ENCODE data around the gene WLS. TPM values are rescaled to one million over a fixed set of nuclear protein-coding genes. Genes with fewer than 3 reads are reported as not detected.

WLS gene
- polyA plus RNA-seq, 1 experiment: 28.4 TPM

DNA sequence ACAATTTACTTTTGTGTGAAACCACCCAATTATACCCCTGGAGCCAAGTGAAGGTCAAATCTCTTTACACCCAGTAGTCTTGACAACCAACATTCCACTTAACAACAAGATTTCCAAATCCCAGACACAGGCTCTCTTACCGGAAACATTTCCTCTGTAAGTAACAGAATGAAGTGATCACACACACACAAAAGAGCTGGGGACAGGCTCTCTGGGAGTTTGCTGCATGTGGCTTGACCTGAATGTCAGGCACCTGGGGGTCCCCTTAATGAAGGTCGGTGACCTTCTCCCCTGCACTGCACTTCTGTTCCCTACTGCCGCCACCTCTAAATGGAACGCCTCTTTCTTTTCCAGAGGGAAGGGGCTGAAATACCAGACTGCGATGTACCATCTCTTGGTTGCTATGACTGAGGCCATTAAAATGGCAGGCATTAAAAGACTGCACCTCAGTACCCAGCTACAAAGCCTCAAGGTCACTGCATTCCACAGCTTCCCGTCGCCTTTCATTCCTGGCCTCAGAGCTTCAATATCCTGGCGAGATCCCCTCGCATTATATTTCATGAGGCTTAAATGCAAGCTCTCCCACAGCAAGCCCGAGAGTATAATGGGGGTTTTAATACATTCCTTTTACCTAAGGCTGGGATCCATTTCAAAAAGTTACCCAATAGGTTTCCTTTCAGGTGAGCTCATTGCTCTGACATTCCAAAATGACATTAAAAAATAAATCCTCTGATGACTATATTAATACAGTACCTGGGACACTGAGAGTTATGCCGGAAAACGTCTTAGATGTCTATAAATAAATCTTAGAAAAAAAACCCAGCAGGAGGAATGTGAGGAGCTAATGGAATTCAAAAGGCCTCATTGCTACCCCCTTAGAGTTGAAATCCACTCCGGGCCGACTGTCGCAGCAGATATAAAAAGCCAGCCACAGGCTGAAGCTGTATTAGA, 91.0 kb downstream of the WLS start:
- Histone ChIP-seq H3K27me3 (ENCODE audit: control insufficient read depth, insufficient read depth, low read length) (no peaks in the 10 kb centered on the region), H3K4me3 (ENCODE audit: low read depth, low read length) (no peak overlapping the region), H3K36me3 (ENCODE audit: control insufficient read depth, insufficient read depth, low read length) (no peaks in the 10 kb centered on the region)
- CTCF ChIA-PET: interaction anchor here (1.3 to 1.6 kb wide), 2 partner anchors 21 to 202 kb away, joined by 3 to 4 read pairs; no protein-coding TSS in a partner anchor
- TF ChIP-seq, protein P1, sequence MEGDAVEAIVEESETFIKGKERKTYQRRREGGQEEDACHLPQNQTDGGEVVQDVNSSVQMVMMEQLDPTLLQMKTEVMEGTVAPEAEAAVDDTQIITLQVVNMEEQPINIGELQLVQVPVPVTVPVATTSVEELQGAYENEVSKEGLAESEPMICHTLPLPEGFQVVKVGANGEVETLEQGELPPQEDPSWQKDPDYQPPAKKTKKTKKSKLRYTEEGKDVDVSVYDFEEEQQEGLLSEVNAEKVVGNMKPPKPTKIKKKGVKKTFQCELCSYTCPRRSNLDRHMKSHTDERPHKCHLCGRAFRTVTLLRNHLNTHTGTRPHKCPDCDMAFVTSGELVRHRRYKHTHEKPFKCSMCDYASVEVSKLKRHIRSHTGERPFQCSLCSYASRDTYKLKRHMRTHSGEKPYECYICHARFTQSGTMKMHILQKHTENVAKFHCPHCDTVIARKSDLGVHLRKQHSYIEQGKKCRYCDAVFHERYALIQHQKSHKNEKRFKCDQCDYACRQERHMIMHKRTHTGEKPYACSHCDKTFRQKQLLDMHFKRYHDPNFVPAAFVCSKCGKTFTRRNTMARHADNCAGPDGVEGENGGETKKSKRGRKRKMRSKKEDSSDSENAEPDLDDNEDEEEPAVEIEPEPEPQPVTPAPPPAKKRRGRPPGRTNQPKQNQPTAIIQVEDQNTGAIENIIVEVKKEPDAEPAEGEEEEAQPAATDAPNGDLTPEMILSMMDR (IDR thresholded peaks at IDR 0.05; ENCODE audit: insufficient read depth, low read depth, low read length): no peak
- POLR2A ChIA-PET: interaction anchor here (0.5 to 0.6 kb wide), 3 partner anchors 25 to 192 kb away, joined by 3 read pairs; no protein-coding TSS in a partner anchor
- no peak for DNase-seq (ENCODE audit: low read depth)

DNA sequence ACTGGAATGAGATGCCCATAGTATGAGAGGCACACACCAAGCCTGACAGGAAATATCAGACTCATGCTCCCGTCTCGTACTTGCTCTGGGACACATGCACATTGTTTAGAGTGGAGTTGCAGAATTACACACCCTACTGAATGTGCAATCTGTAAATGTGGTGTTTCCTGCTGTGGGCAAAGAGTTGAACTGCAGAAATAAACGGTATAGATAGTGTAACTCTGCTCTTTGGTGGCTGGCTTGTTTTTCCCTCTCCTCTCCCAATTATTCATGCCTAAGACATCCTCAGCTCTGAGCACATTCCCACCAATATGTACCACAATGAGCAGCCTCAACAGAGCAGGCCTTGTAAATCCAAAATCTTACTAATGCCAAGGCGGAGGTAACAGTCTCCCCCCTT, 91.8 kb downstream of the WLS start:
- no peak overlapping the region for H3K4me3 ChIP-seq (ENCODE audit: low read depth, low read length)
- CTCF ChIA-PET: interaction anchor here (1.6 kb wide), 1 partner anchor 202 kb away, joined by 3 read pairs; no protein-coding TSS in a partner anchor
- TF ChIP-seq, protein P1 (IDR thresholded peaks at IDR 0.05; ENCODE audit: insufficient read depth, low read depth, low read length): no peak
- POLR2A ChIA-PET: no interaction called here
- no peaks in the 10 kb centered on the region for H3K27me3 ChIP-seq (ENCODE audit: control insufficient read depth, insufficient read depth, low read length)
- no peak for DNase-seq (ENCODE audit: low read depth)
- H3K36me3 ChIP-seq (ENCODE audit: control insufficient read depth, insufficient read depth, low read length): no peaks in the 10 kb centered on the region

DNA sequence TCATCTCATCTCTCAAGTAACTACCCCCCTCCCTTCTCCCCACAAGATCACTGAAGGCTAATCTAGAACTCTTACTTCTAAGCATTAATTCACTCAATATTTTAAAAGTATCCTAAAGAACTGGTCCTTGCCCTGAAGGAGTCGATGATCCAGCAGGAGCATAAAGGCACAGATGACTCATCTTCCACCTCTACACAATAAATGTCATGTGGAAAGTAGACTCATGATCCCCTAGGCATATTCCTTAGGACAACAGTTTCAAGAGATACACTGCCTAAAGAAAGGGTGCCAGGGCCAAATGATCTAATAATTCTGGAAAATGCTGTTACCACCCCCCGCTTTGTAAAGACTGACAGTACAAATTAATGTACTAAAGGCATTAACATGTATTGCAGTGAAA, 96.1 kb downstream of the WLS start:
- TF ChIP-seq, protein P1 (IDR thresholded peaks at IDR 0.05; ENCODE audit: insufficient read depth, low read depth, low read length): no peak
- no peak for DNase-seq (ENCODE audit: low read depth)
- ChIA-PET POLR2A (no interaction called here), CTCF (no interaction called here)
- Histone ChIP-seq H3K36me3 (ENCODE audit: control insufficient read depth, insufficient read depth, low read length) (peaks cover 1% of the 10 kb centered on the region), H3K4me3 (ENCODE audit: low read depth, low read length) (no peak overlapping the region), H3K27me3 (ENCODE audit: control insufficient read depth, insufficient read depth, low read length) (no peaks in the 10 kb centered on the region)

DNA sequence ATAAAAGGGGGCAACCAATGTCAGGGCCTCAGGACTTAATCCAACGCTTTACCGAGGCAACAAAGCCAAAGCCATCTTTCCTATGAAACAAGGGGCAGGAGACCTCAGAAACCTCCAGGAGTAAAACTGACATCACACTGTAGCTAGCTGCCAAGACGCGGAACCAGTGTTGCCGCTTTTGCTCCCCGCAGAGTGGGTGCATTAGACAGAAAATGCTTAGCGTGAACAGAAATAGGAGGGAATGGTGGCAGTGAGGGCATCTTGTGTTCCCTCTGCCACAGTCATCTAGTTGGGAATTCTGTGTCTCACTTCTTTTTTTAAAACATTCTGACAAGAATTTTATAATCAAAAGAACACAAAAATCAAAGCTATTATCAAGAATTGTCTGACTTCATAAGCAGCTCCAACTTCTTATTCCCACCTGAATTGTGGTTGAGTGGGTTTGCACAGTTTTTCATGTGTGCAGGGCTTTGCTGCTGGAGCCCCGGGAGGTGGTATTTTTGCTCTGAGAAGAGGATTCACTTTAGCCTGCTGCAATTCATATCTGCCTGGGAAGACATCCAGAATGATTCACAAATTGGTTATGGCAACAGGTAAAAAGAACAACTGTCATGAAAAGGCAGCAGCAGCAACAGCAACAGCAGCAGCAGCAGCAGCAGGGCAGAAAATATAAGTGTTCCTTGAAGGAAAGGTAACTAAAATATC, 99.7 kb downstream of the WLS start:
- DNase-seq (ENCODE audit: low read depth): no peak
- H3K36me3 ChIP-seq (ENCODE audit: control insufficient read depth, insufficient read depth, low read length): peaks cover 1% of the 10 kb centered on the region
- TF ChIP-seq, protein P1 (IDR thresholded peaks at IDR 0.05; ENCODE audit: insufficient read depth, low read depth, low read length): no peak
- no peak overlapping the region for H3K4me3 ChIP-seq (ENCODE audit: low read depth, low read length)
- ChIA-PET POLR2A (no interaction called here), CTCF (no interaction called here)
- no peaks in the 10 kb centered on the region for H3K27me3 ChIP-seq (ENCODE audit: control insufficient read depth, insufficient read depth, low read length)

DNA sequence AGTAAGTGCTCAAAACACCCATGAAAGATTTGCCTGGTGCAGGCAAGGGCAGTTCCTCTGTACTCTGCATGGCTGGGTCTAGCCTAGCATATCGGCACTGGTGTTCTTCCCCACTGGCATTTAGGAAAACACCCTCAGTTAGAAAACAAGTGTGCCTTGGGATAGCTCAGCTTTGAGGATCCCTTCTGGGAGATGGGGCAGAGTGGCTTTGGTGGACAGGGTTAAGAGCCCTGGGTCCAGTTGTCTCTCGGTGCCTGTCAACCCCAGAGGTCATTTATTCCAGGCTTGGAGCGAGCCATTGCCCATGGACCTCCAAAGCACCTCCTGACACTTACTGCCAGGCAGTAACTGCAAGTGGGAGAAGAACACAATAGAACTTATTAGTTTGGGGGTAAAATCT, 101.1 kb downstream of the WLS start:
- H3K36me3 ChIP-seq (ENCODE audit: control insufficient read depth, insufficient read depth, low read length): peaks cover 1% of the 10 kb centered on the region
- no peaks in the 10 kb centered on the region for H3K27me3 ChIP-seq (ENCODE audit: control insufficient read depth, insufficient read depth, low read length)
- DNase-seq (ENCODE audit: low read depth): no peak
- TF ChIP-seq, protein P1 (IDR thresholded peaks at IDR 0.05; ENCODE audit: insufficient read depth, low read depth, low read length): no peak
- CTCF ChIA-PET: interaction anchor here (2.3 kb wide), 1 partner anchor 11 kb away, joined by 11 read pairs; no protein-coding TSS in a partner anchor
- POLR2A ChIA-PET: no interaction called here
- no peak overlapping the region for H3K4me3 ChIP-seq (ENCODE audit: low read depth, low read length)

Measured in BJ (cell line).